B cell (primary cell): ENCODE data around the gene DLX3. TPM values are rescaled to one million over a fixed set of nuclear protein-coding genes. Genes with fewer than 3 reads are reported as not detected.

Experiments used
- ATAC-seq: fragments of 200-7000 bp; cut with Tn5 transposase; one replicate; pipeline ENCODE4 v1.10.0; 2021; ENCODE audit warnings: low read depth, mild to moderate bottlenecking, moderate number of reproducible peaks, moderate library complexity
- CTCF ChIA-PET: fragments of 350-600 bp; sonication (Branson Sonifier 250); formaldehyde crosslinking; loops from one replicate; lab custom pipeline; 2021; ENCODE audit warnings: antibody characterized with exemption, inconsistent platforms; lab: Charles Lee
- POLR2A ChIA-PET: fragments of 350-600 bp; sonication (Branson Sonifier 250); formaldehyde crosslinking; loops from one replicate; lab custom pipeline; 2021; ENCODE audit warnings: antibody characterized with exemption; lab: Charles Lee
- DNase-seq: peaks from one replicate; pipeline ENCODE4 v3.0.0; 2013
- H2AFZ ChIP-seq: 2 replicates; pipeline ENCODE4 v1.6.1; 2012; ENCODE audit warnings: mild to moderate bottlenecking, low read depth, low read length; ENCODE audit not compliant: insufficient read depth, poor library complexity, severe bottlenecking
- H3K27ac ChIP-seq, 2 donors: 1 replicate in 1 of 2; 2 replicates in 1 of 2; pipeline ENCODE4 v1.5.1; 2012 to 2013; ENCODE audit warnings: low read length in 2 of 2, mild to moderate bottlenecking in 2 of 2, moderate library complexity in 1 of 2
- H3K27me3 ChIP-seq, 4 experiments: fragments of 200-600 bp in 1 of 4; sonication (generic) in 1 of 4; replicated peaks in 1 of 4; 1 replicate in 2 of 4; 2 replicates in 2 of 4; pipeline versions ENCODE4 v1.6.1 to v1.7.0; 2013 to 2016; ENCODE audit warnings: low read length in 3 of 4, mild to moderate bottlenecking in 2 of 4, mixed read lengths in 1 of 4, moderate library complexity in 1 of 4; ENCODE audit not compliant: insufficient read depth in 4 of 4, control insufficient read depth in 3 of 4; ENCODE audit errors: control extremely low read depth in 1 of 4
- H3K36me3 ChIP-seq, 2 experiments: replicated peaks in 1 of 2; 1 replicate in 1 of 2; 2 replicates in 1 of 2; pipeline versions ENCODE4 v1.6.1 to v1.7.1; 2013; ENCODE audit warnings: low read length in 1 of 2; ENCODE audit not compliant: insufficient read depth in 2 of 2, control insufficient read depth in 1 of 2; ENCODE audit errors: control extremely low read depth in 1 of 2, extremely low read depth in 1 of 2
- H3K4me1 ChIP-seq, 2 donors: fragments of 200-600 bp in 1 of 2; sonication (generic) in 1 of 2; 1 replicate in 1 of 2; 2 replicates in 1 of 2; pipeline versions ENCODE4 v1.5.1 to v1.6.1; 2013 to 2017; ENCODE audit warnings: low read length in 2 of 2; ENCODE audit not compliant: control insufficient read depth in 2 of 2, insufficient read depth in 2 of 2
- H3K4me2 ChIP-seq: replicated peaks from 2 replicates; pipeline ENCODE3; 2012; ENCODE audit warnings: mild to moderate bottlenecking, low read depth, low read length; ENCODE audit not compliant: poor library complexity, severe bottlenecking
- H3K4me3 ChIP-seq, 5 experiments: fragments of 200-600 bp in 1 of 5; sonication (generic) in 1 of 5; 1 replicate in 3 of 5; 2 replicates in 2 of 5; pipeline versions ENCODE4 v1.5.1 to v1.7.0; 2011 to 2016; ENCODE audit warnings: low read length in 4 of 5, mild to moderate bottlenecking in 4 of 5, low read depth in 2 of 5, control low read depth in 1 of 5, moderate library complexity in 1 of 5; ENCODE audit not compliant: insufficient read depth in 1 of 5; ENCODE audit errors: control extremely low read depth in 1 of 5, extremely low read depth in 1 of 5
- H3K79me2 ChIP-seq: fragments of 200-600 bp; sonication (generic); one replicate; pipeline ENCODE4 v1.6.0; 2016; ENCODE audit warnings: low read length; ENCODE audit not compliant: control insufficient read depth, insufficient read depth
- H3K9ac ChIP-seq: fragments of 200-600 bp; sonication (generic); 2 replicates; pipeline ENCODE4 v1.6.1; 2017; ENCODE audit warnings: mild to moderate bottlenecking, low read length, moderate library complexity
- H3K9me3 ChIP-seq, 3 donors: one replicate each; pipeline versions ENCODE4 v1.6.1 to v1.7.1; 2013; ENCODE audit warnings: low read length in 2 of 3; ENCODE audit not compliant: control insufficient read depth in 2 of 3, insufficient read depth in 1 of 3; ENCODE audit errors: control extremely low read depth in 1 of 3
- H4K20me1 ChIP-seq: 2 replicates; pipeline ENCODE4 v1.6.0; 2012; ENCODE audit warnings: mild to moderate bottlenecking, low read length; ENCODE audit not compliant: insufficient read depth, control insufficient read depth, poor library complexity, severe bottlenecking
- H3K27ac Mint-ChIP-seq: one replicate; pipeline ENCODE4 v1.8.0; 2021; ENCODE audit warnings: mixed read lengths
- H3K27me3 Mint-ChIP-seq: one replicate; pipeline ENCODE4 v1.8.0; 2021; ENCODE audit warnings: mixed read lengths
- H3K4me1 Mint-ChIP-seq: one replicate; pipeline ENCODE4 v1.8.0; 2021; ENCODE audit warnings: mixed read lengths
- H3K4me3 Mint-ChIP-seq: one replicate; pipeline ENCODE4 v1.8.0; 2021; ENCODE audit warnings: mixed read lengths
- H3K9me3 Mint-ChIP-seq: one replicate; pipeline ENCODE4 v1.8.0; 2022; ENCODE audit warnings: mixed read lengths; ENCODE audit not compliant: insufficient read depth
- EZH2 ChIP-seq: IDR thresholded peaks from 2 replicates; pipeline ENCODE4 v1.6.1; 2012; ENCODE audit warnings: borderline replicate concordance, low read depth, mild to moderate bottlenecking, moderate library complexity, low read length; ENCODE audit not compliant: insufficient read depth, poor library complexity, severe bottlenecking
- WGBS: methylation state at CpG from one replicate; pipeline ENCODE4 v1.1.5; 2013; ENCODE audit warnings: missing lambda C conversion rate; ENCODE audit not compliant: insufficient coverage; 5-methylcytosine and 5-hydroxymethylcytosine counted together
- intact Hi-C: fragments of 100-400 bp; cut with micrococcal nuclease; formaldehyde crosslinking; loops from one replicate; pipeline ENCODE4 v1.10.0; 2022
- polyA plus RNA-seq: library from polyadenylated mRNA; depleted of rRNA; stranded (reverse); fragments of >200 nt; gene quantifications from 2 replicates; pipeline ENCODE4 v1.2.3, GENCODE V29; 2012
- total RNA-seq, 2 donors: library from RNA; stranded (reverse); fragments of 120-200 nt in 1 of 2; gene quantifications; 1 replicate in 1 of 2; 2 replicates in 1 of 2; pipeline versions ENCODE4 v1.2.3 to v1.2.4, GENCODE V29; 2013 to 2022
- TF ChIP-seq, protein P1 (sequence below): fragments of 200-600 bp; IDR thresholded peaks from one replicate; pipeline ENCODE4 v1.8.0; 2022; ENCODE audit warnings: antibody characterized with exemption, mild to moderate bottlenecking

The DLX3 gene
- total and polyA plus RNA-seq, 2 donors (not counting 1 experiment from before 2014, with no cell fraction given): not detected

DNA sequence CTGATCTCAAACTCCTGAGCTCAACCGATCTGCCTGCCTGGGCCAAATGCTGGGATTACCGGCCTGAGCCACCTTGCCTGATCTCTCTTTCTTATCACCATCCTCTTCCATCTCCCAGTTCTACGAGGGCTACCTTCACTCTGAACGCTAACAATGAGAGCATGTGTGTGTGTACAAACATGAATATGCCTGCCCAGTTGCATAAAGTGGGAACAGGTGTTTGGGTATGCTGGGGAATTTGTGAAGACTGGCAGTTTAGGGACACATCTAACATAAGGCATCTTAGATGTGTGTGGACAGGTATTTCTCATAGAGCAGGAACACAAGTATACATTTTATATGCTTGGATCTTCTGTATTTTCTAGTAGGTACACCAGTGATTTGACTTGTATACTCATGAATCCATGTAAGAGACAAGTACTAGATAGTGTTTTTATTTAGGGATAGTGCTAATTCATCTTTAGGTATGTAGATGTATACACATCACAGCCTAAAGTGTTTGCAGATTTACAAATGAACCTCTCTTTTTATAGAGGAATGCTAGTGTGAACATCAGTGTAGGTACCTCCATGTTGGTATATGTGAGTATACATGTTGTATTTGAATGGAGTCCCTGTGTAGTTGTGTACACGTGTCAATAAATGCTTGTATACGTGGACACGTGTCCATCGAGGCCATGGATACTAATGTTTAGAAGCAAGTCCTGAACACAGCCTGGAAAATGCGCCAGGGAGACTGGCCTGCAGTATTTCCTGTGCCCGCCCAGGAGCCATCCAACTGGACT is 27.2 kb downstream of the DLX3 start:
- no peak overlapping the region for H3K27ac ChIP-seq
- DNase-seq: no peak
- peak overlapping the region; percentile 79 for H2AFZ ChIP-seq
- peaks cover 0 to 96% (median 75%) of the 10 kb centered on the region in 4 experiments for H3K27me3 ChIP-seq
- peaks cover 64 to 75% of the 10 kb centered on the region in 2 donors for H3K4me1 ChIP-seq
- ATAC-seq: no peak
- H3K9ac ChIP-seq: peak overlapping the region; percentile 78
- no peaks in the 10 kb centered on the region for H3K9me3 Mint-ChIP-seq
- H3K9me3 ChIP-seq: peaks cover 0 to 59% (median 0%) of the 10 kb centered on the region in 3 donors
- H3K4me3 Mint-ChIP-seq: peak overlapping the region; percentile 84
- no peaks in the 10 kb centered on the region for H4K20me1 ChIP-seq
- intact Hi-C loops: no loop called here
- no peak overlapping the region for H3K27ac Mint-ChIP-seq
- H3K36me3 ChIP-seq: no peaks in the 10 kb centered on the region
- H3K4me1 Mint-ChIP-seq: peaks cover 51% of the 10 kb centered on the region
- H3K79me2 ChIP-seq: no peaks in the 10 kb centered on the region
- H3K4me2 ChIP-seq: peak overlapping the region; percentile 99
- POLR2A ChIA-PET: no interaction called here
- CTCF ChIA-PET: interaction anchor here (1.6 to 1.8 kb wide), 2 partner anchors 29 kb away, joined by 3 to 5 read pairs; no protein-coding TSS in a partner anchor
- peak; percentile 43 for TF ChIP-seq EZH2
- TF ChIP-seq, protein P1, sequence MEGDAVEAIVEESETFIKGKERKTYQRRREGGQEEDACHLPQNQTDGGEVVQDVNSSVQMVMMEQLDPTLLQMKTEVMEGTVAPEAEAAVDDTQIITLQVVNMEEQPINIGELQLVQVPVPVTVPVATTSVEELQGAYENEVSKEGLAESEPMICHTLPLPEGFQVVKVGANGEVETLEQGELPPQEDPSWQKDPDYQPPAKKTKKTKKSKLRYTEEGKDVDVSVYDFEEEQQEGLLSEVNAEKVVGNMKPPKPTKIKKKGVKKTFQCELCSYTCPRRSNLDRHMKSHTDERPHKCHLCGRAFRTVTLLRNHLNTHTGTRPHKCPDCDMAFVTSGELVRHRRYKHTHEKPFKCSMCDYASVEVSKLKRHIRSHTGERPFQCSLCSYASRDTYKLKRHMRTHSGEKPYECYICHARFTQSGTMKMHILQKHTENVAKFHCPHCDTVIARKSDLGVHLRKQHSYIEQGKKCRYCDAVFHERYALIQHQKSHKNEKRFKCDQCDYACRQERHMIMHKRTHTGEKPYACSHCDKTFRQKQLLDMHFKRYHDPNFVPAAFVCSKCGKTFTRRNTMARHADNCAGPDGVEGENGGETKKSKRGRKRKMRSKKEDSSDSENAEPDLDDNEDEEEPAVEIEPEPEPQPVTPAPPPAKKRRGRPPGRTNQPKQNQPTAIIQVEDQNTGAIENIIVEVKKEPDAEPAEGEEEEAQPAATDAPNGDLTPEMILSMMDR: no peak
- peak overlapping the region in 4 of 5 experiments; percentile 61 to 89 (median 66) for H3K4me3 ChIP-seq
- H3K27me3 Mint-ChIP-seq: peaks cover 76% of the 10 kb centered on the region
- WGBS: 14% methylated on average over 6 of the region's 10 CpGs

DNA sequence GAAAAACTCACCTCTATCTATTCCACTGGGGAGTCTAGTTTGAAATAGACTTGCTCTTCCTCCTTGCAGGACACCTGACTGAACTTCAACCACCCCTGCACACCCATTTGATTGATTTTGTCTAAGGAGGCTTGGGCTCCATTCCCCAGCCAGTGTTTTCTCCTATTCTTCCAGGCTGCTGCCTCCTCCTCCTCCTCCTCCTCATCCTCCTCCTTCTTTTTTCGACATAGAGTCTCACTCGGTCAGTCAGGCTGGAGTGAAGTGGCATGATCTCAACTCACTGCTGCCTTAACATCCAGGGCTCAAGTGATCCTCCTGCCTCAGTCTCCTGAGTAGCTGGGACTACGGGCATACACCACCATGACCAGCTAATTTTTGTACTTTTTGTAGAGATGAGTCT is 27.8 kb downstream of the DLX3 start:
- no peak for DNase-seq
- 34% methylated on average over 3 of the region's 3 CpGs for WGBS
- Histone ChIP-seq H3K9ac (no peak overlapping the region), H3K4me2 (no peak overlapping the region), H3K4me3 (no peak overlapping the region), H3K4me1 (peaks cover 58 to 72% of the 10 kb centered on the region in 2 donors), H3K27me3 (peaks cover 0 to 96% (median 78%) of the 10 kb centered on the region in 4 experiments), H2AFZ (no peak overlapping the region), H3K79me2 (no peaks in the 10 kb centered on the region), H3K9me3 (peaks cover 0 to 56% (median 0%) of the 10 kb centered on the region in 3 donors), H3K36me3 (no peaks in the 10 kb centered on the region), H3K27ac (no peak overlapping the region), H4K20me1 (no peaks in the 10 kb centered on the region)
- Mint-ChIP-seq H3K27ac (no peak overlapping the region), H3K9me3 (no peaks in the 10 kb centered on the region), H3K27me3 (peaks cover 78% of the 10 kb centered on the region), H3K4me3 (no peak overlapping the region), H3K4me1 (peaks cover 46% of the 10 kb centered on the region)
- ChIA-PET CTCF (interaction anchor here (1.8 to 2.0 kb wide), 2 partner anchors 15 to 30 kb away, joined by 5 read pairs; no protein-coding TSS in a partner anchor), POLR2A (no interaction called here)
- no peak for ATAC-seq
- TF ChIP-seq, protein P1: no peak
- TF ChIP-seq EZH2: no peak
- intact Hi-C loops: no loop called here
